GM18519 (cell line): ENCODE data around the gene FIZ1.

Source experiments
- ATAC-seq: cut with Tn5 transposase; IDR thresholded peaks from one replicate; pipeline ENCODE4 v1.9.1; 2021; ENCODE audit warnings: mild to moderate bottlenecking, moderate library complexity; ENCODE audit not compliant: unreplicated experiment, low FRiP score

Gene FIZ1, protein sequence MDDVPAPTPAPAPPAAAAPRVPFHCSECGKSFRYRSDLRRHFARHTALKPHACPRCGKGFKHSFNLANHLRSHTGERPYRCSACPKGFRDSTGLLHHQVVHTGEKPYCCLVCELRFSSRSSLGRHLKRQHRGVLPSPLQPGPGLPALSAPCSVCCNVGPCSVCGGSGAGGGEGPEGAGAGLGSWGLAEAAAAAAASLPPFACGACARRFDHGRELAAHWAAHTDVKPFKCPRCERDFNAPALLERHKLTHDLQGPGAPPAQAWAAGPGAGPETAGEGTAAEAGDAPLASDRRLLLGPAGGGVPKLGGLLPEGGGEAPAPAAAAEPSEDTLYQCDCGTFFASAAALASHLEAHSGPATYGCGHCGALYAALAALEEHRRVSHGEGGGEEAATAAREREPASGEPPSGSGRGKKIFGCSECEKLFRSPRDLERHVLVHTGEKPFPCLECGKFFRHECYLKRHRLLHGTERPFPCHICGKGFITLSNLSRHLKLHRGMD

DNA sequence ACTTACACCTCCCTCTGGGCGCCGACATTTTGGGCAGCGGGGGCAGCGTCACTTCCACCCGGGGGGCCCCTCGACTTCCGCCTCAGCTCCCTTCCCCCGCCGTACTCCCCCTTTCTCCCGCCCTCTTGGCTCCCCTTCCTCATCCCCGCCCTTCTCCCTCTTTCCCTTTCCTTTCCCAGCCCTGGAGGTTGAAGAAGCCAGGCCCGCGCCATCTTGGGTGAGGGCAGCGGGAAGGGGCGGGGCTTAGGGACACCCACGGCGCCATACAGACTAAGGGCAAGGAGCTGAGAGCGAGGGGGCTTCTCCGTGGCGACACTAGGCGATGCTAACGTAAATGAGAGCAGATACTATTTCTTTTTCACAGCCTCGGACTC lies at the start of gene FIZ1:
Gene FIZ1 (minus strand): TSS at position 50 of the 374 bp plus-strand sequence. CDS start 1,652 bp downstream, outside the sequence.
- ATAC-seq = peak; percentile 21

DNA sequence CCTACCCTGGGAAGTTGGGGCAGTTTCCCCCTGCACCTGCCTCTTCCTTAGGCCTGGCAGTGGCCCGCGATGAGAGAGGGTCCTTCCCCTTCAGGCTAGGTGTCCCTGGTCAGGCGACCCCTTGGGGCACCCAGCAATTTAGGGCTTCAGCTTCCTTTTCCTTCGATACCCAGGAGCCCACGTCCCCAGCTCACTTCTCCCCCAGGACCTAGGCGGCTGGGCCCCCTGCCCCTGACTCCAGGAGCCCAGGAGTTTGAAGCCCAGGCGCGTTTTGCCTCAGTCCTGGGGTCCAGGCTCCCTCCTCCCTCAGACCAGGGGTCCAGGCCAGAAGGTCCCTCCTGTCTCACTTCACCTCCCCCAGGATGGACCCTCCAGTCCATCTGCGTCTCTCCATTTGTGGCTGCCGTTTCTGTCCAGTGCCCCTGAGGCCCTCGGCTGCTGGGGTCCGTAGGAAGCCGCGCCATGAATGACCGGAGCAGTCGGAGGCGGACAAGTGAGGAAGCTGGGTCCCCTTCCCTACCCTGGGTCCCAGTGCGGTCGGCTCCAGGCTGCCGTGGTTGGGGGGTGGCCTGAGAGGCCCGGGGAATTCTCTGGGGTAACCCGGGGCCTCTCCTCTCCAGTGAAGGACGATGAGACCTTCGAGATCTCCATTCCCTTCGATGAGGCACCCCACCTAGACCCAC lies 49.4 kb upstream of the FIZ1 start:
- no peak for ATAC-seq

DNA sequence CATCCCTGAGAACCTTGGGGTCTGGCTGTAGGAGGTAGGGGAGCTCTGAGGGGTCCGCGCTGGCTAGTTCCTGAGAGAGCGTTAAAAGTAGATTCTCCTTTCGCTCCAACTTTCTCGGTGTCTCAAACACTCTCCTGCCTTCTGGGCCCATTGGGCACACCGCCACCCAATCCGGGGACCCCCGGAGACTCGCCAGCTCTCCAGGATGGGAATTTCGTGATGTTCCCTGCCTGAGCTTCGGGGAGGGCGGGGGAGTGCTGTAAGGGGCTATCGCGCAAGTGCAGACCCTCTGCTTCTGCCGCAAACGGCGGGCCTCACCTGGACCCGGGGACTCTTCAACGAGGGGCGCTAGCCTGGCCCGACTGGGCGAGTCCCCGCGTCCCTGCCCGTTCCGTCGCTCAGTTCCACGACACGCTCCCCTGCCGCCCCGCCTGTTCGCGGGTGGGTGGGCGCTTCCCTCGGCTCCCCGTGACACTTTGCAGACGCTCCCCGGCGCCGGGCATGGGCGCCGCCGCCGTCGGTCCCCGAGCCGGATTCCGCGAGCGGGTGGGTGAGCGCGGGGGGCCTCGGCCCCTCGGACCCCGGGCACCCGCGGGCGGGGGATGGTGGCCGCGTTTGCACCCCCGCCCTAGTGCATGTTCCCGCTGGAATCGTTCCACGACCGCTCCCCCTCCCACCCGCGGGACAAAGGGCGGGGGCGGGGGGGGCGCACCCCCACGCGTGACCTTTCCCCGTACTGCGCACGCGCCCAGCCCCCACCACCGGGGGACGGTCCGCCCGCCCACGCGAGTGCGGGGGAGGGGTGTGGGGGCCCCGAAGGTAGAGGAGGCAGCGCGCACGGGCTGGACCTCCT lies 48.6 kb upstream of the FIZ1 start, which contains the start of gene CCDC106:
Gene CCDC106 (plus strand): TSS at position 481 of the 853 bp plus-strand sequence. CDS start 835 bp downstream, outside the sequence.
- no peak for ATAC-seq

DNA sequence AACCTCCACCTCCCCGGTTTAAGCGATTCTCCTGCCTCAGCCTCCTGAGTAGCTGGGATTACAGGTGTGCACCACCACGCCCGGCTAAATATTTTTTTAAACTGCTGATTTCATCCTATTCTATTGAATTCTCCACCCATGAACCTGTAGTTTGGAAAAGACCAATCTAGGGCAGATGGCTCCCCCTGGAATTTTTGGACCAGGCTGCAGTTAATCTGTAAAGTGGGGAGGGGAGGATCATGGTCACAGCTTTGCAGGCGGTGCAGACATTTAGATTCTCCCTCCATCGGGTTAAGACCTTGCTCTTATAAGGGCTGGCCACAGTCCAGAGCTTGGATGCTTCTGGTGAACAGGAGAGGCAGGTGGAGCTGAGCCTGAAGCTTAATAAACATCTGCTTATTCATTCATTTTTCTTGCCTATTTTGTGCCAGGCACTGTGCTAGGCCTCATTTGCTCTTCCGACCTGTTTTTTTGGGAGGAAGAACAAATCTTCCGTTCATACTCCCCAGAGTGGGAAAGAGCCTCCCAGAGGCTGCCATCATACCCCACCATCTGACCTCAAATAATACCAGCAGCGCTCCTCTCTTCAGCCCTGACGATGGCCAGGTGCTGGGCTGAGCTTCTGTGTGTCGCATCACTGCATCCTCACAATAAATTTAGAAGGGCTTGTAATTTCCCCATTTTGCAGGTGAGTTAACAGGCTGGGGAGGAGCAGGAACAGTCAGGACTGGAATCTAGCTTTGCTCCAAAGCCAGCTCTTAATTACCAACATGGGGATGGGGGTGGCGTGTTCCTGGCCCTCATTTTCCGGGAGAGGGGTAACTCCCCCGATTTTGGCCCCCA lies 47.8 kb upstream of the FIZ1 start:
- ATAC-seq = no peak

DNA sequence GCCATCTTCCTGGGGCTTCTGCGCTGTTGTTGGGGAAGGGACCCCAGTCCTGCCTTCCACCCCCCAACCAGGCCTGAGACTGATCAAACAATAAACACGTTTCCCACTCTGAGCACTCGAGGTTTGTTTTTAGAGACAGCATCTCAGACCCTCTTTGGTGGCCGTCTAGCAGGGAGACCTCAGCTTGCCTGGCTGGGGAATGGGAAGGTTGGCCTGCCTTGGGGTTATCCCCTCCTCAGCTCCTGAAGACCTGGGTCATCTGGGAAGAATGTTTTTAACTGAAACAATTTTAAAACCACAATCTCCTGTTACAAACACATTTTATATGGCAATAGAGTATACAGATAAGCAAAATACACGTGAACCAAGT lies 46.2 kb upstream of the FIZ1 start:
- no peak for ATAC-seq

DNA sequence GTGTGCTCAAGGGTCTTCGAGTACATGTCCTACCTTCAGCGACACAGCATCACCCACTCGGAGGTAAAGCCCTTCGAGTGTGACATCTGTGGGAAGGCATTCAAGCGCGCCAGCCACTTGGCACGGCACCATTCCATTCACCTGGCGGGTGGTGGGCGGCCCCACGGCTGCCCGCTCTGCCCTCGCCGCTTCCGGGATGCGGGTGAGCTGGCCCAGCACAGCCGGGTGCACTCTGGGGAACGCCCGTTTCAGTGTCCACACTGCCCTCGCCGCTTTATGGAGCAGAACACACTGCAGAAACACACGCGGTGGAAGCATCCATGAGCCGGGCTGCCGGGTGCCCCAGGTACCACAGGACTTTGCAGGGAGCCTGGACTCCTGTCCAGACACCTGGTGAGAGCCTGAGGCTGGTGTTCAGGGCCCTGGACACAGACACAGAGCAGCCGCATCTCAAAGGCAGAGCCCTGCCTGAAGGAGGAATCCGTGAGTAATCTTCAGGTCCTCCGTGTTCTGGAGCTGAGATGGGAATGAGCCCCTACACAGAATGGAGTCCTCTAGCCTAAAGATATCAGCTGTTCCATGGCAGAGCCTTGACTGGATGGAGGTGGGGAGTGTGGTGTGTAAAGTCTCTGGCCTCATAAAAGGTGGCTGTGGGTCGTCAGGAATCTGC lies 45.7 kb upstream of the FIZ1 start:
- no peak for ATAC-seq

DNA sequence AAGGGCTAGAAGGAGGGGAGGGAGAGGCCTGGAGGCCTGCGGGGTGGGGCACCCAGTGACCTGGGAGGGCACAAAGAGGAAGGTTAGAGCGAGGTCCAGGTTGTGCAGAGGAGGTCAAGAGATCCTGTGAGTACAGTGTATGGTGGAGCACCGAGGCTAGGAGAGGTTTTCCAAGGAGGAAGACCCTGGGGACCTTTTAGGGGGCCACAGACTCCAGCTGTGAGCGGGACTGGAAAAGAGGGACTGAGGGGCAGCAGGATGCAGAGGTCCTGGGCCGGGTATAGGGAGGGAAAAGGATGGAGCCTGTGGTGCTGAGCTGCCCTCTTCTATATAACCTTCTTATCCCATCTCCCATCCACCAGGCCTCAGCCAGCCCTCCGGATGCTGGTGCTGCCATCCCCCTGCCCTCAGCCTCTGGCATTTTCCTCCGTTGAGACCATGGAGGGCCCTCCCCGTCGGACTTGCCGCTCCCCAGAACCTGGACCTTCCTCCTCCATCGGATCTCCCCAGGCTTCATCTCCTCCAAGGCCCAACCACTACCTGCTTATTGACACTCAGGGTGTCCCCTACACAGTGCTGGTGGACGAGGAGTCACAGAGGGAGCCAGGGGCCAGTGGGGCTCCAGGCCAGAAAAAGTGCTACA lies 45.0 kb upstream of the FIZ1 start:
- no peak for ATAC-seq

DNA sequence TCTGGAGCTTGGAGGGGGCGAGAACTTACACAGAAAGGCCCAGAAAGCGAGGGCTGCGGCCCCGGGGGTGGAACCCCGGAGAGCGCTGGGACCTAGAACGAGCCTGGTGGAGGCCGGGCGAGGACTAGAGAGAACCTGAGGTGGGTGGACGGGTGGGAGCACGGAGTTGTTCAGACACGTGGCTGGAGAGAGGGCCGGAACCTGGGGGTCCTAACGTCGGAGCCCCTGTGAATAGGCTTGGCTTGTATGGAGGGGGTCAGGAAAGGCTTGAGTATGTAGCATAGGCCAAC lies 44.5 kb upstream of the FIZ1 start:
- no peak for ATAC-seq

DNA sequence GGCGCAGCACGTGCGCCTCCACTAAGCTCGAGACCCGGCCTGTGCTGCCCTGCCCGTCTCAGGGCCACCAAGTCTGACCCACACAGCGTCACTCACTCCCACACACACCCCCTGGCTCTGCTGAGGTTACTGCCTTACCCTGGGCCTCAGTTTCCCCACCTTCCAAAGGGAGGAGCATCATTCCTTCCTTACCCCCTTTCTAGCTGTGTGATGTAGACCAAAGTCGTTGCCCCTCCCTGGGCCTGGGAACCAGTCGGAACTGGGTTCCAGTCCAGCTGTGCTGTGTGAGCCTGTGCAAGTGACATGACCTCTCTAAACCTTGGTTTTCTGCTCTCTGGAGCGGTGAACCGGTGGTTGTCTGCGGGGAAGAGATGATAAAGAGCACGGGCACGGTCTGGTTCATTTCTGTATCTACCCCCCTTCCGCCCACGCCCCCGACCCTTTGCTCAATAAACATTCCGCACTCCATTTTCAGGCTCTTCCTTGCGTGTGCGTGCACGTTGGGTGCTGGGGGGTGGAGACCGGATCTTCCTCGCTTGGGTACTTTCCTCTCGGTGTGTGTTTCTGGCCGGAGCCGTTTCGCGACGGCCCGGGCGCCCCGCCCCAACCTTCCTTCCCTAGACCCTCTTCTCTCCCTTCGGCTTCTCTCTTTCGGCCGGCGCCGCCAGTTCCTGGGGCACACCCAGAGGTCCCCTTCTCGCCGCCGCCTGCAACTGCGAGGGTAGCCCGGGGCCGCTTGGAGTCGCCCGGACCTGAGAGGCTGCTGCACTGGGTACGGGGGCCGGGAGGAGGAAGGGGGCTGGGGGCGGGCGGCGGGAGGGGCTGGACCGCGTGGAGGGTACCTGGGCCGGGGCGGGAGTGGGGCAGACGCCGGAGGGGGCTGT lies 43.9 kb upstream of the FIZ1 start, which contains the start of gene ZNF581:
Gene ZNF581 (plus strand): TSS at position 647 of the 884 bp plus-strand sequence. CDS start 923 bp downstream, outside the sequence.
- ATAC-seq = no peak

DNA sequence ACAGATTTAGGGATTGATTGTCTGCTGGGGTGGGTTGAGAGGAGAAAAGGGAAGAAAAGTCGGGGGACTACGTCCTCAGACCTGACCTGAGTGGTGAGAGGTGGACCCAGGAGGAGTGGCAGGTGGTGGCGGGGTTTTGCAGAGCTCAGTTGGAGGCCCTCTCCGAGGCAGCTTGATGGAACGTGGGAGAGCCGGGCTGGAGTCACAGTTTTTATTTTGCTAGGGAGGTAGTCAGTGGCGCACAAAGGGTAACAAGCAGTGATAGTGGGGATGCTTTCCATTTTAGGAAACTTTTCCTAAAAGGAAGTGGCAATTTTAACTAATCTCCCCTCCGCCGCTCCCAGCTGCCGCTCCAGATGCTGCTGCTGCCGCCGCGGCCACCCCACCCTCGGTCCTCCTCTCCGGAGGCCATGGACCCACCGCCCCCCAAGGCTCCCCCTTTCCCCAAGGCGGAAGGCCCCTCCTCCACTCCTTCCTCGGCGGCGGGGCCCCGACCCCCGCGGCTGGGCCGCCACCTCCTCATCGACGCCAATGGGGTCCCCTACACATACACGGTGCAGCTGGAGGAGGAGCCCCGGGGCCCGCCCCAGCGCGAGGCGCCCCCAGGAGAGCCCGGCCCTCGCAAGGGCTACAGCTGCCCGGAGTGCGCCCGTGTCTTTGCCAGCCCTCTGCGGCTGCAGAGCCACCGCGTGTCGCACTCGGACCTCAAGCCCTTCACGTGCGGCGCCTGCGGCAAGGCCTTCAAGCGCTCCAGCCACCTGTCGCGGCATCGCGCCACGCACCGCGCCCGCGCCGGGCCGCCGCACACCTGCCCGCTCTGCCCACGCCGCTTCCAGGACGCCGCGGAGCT lies 43.1 kb upstream of the FIZ1 start:
- no peak for ATAC-seq

DNA sequence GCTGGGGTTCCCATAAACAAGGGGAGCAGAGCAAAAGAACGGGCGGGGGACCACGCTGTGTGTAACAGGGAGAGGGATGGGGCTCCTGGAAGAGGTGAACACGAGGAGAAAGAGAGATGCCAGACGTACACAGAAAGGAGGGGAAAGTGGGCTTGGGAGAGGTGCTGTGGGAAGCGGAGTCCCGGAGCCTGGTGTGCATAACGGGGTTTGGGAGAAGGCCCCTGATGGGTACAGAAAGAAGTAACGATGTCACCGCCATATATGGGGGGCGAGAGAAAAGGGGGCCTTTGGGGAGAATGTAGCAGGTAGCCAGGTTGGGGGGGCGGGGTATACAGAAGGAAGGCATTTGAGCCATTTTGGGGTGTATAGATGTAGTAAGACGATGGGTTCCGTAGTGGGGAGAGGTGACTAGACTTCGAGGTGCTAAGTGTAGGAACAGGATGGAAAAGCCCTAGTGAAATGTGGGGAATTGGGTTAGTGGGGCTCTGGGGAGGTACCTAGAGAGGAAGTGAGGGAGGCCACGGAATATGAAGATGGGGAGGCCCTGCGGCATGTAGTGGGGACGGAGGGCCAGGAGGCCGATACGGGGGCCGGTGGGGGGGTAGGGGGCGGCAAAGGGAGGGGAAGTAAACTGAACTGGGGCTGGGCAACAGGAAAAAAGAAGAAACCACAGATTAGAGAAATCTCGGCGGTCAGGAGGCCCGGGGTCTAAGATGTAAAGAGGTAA lies 42.3 kb upstream of the FIZ1 start:
- no peak for ATAC-seq

DNA sequence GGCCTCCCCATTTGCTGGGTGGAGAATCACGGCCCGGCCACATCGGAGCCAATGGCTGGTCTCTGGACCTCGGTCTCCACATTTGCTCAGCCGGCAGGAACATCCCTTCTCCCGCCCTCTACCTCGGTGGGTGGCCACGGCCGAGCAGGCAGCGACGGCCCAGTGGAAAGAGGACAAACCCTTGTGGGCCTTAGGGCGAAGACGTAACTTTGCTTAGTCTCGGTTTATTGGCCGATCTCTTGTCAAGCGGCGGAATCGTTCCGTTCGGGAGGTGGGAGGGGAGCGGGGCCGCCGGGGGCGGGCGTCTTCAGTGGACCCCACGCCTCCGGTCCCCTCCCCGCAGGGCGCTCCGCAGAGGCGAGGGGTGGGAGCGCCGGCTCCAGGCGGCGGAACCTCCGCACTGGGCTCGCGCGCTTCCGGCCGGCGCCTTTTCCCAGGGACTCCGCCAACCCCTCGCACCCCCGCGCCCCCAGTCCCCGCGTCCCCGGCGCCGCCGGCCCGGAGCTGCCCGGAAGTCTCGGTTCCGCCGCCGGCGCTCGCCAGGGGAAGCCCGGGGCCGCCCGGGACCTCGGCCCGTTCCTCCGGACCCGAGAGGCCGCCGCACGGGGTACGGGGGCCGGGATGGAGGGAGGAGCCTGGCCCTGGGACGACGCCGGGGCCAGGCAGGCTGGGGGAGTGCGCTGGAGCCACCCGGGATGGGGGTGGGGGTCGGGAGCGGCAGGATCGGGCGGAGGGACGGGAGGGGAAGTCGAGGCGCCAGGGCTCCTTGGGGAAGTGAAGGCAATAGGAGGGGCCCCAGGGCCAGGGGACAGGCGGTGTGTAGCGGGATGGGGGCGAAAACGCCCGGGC lies 41.5 kb upstream of the FIZ1 start, which contains the start of gene ZNF580:
Gene ZNF580 (plus strand): TSS at position 426 of the 849 bp plus-strand sequence. CDS start 1,507 bp downstream, outside the sequence.
- no peak for ATAC-seq

DNA sequence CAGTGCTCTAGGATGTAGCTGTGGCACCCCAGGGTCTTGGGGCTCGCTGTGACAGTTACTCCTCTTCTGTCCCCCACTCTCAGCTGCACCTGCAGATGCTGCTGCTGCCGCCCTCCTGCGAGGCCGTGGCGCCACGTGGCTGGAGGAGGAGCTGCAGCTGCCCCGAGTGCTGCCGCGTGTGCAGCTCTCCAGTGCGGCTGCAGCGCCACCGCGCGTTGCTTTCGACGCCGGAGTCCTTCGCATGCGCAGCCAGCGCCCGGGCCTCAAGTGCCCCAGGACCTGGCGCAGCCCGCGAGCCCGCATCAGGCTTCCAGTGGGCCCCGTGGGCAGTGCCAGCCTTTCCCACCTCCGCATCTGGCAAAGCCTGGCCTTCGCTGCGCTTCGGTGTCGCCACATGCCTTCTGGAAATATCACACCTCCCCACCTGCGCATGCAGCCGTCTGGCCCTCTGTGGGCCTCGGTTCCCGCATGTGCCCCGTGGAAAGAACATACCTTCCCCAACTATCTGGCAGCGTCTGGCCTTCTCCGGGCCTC lies 40.8 kb upstream of the FIZ1 start:
- no peak for ATAC-seq

DNA sequence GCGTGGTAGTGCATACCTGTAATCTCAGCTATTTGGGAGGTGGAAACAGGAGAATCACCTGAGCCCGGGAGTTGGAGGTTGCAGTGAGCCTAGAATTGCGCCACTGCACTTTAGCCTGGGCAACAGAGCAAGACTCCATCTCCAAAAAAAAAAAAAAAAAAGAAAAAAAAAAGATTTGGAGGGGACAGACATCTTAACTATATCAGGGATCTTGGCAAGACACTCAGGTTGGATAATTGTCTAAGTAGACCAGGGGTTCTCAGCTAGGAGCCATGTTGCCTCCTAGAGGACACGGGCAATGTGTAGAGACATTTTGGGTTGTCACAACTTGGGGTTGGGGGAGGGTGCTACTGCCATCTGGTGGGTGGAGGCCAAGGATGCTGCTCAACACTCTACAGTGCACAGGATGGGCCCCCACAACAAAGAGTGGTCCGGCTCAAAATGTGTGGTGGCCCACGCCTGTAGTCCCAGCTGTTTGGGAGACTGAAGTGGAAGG lies 39.6 kb upstream of the FIZ1 start:
- no peak for ATAC-seq

DNA sequence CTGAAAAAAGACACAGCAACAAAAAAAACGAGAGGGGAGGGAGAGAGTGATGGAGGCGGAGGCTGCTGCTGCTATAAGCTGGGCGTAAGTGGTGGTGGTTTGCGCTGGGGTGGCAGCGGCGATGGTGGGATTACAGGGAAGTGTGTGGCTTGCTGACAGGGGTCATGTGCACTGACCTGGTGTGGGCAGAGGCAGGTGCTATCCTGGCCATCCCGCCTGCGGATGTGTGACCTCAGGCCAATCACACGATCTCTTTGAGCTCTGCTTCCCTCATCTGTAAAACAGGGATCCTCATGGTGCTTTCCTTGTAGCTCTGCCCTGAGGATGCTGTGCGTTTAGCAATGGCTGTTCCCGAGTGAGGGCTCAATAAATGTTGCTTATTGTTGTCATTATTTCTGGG lies 38.2 kb upstream of the FIZ1 start:
- no peak for ATAC-seq
